GM12891 (cell line): Measurements from ENCODE around the gene ZMYND11.
A peak's percentile ranks its signal among the peaks of the same experiment; 100 is the strongest.

Source experiments
- DNase-seq: peaks from one replicate; pipeline ENCODE4 v3.0.0; 2011; ENCODE audit warnings: low spot score; ENCODE audit not compliant: insufficient read length
- FAIRE-seq: peaks from 2 replicates; lab custom pipeline; 2011; peaks lifted over from hg19 to GRCh38; lab: Jason Lieb, UNC
- PAX5 ChIP-seq: IDR thresholded peaks from 2 replicates; pipeline ENCODE4 v1.6.1; 2011; ENCODE audit warnings: low read length, moderate library complexity, mild to moderate bottlenecking; ENCODE audit not compliant: insufficient read depth, severe bottlenecking
- POLR2A ChIP-seq: IDR thresholded peaks from 2 replicates; pipeline ENCODE4 v1.6.1; 2011; ENCODE audit warnings: low read depth, low read length, control low read depth
- POLR2AphosphoS5 ChIP-seq: IDR thresholded peaks from 2 replicates; pipeline ENCODE4 v1.6.1; 2011; ENCODE audit warnings: low read depth, low read length, control low read depth
- POU2F2 ChIP-seq: IDR thresholded peaks from 2 replicates; pipeline ENCODE4 v1.6.1; 2011; ENCODE audit warnings: low read depth, mild to moderate bottlenecking, control low read depth, low read length, moderate library complexity
- SPI1 ChIP-seq: IDR thresholded peaks from 2 replicates; pipeline ENCODE4 v1.6.1; 2011; ENCODE audit warnings: low read depth, low read length, control low read depth
- TAF1 ChIP-seq: IDR thresholded peaks from 2 replicates; pipeline ENCODE4 v1.6.1; 2011; ENCODE audit warnings: low read depth, low read length, control low read depth

ZMYND11 gene

GRCh38 chr10:266974-267425, 131.7 kb downstream of the ZMYND11 start:
- FAIRE-seq = no peak
- no peak for DNase-seq
- TF ChIP-seq POLR2AphosphoS5 (no peak), PAX5 (no peak), TAF1 (no peak), SPI1 (no peak), POLR2A (no peak), POU2F2 (no peak)

GRCh38 chr10:267705-268104, 132.4 kb downstream of the ZMYND11 start:
- TF ChIP-seq POLR2A (no peak), POU2F2 (no peak), SPI1 (no peak)
- no peak for FAIRE-seq
- DNase-seq = no peak

- FAIRE-seq = no peak
- no peak for DNase-seq
- TF ChIP-seq POLR2A = no peak
- TF ChIP-seq POU2F2 = no peak
- TF ChIP-seq SPI1 = no peak
- TF ChIP-seq PAX5 = no peak
- no peak for TF ChIP-seq POLR2AphosphoS5
- no peak for TF ChIP-seq TAF1
These were observed 134.3 kb downstream of the ZMYND11 start for GRCh38 chr10:269440-270074.

GRCh38 chr10:271201-271600, 135.9 kb downstream of the ZMYND11 start:
- TF ChIP-seq POLR2AphosphoS5 (no peak), POLR2A (no peak), TAF1 (no peak), PAX5 (no peak), POU2F2 (no peak), SPI1 (no peak)
- DNase-seq (no peak), FAIRE-seq (no peak)

GRCh38 chr10:271722-272121, 136.5 kb downstream of the ZMYND11 start:
- DNase-seq = no peak
- FAIRE-seq = no peak
- TF ChIP-seq POLR2A (no peak), SPI1 (no peak), POU2F2 (no peak), POLR2AphosphoS5 (no peak), TAF1 (no peak), PAX5 (no peak)

- DNase-seq = no peak
- TF ChIP-seq TAF1 = no peak
- TF ChIP-seq POU2F2 = no peak
- no peak for TF ChIP-seq POLR2AphosphoS5
- TF ChIP-seq POLR2A = no peak
- no peak for TF ChIP-seq PAX5
- no peak for TF ChIP-seq SPI1
- FAIRE-seq = no peak
These were observed 137.8 kb downstream of the ZMYND11 start for GRCh38 chr10:273088-273487.

GRCh38 chr10:274866-275265, 139.6 kb downstream of the ZMYND11 start:
- TF ChIP-seq POU2F2 (no peak), POLR2AphosphoS5 (no peak), PAX5 (no peak), SPI1 (no peak), POLR2A (no peak), TAF1 (no peak)
- peak; percentile 26 for FAIRE-seq
- DNase-seq = no peak

GRCh38 chr10:275680-276079, 140.4 kb downstream of the ZMYND11 start:
- DNase-seq (no peak), FAIRE-seq (no peak)
- no peak for TF ChIP-seq SPI1
- no peak for TF ChIP-seq POLR2A
- TF ChIP-seq PAX5 = no peak
- TF ChIP-seq TAF1 = no peak
- no peak for TF ChIP-seq POLR2AphosphoS5
- TF ChIP-seq POU2F2 = no peak

- no peak for FAIRE-seq
- no peak for TF ChIP-seq POU2F2
- no peak for TF ChIP-seq SPI1
- no peak for TF ChIP-seq PAX5
- TF ChIP-seq TAF1 = no peak
- no peak for TF ChIP-seq POLR2A
- TF ChIP-seq POLR2AphosphoS5 = no peak
- no peak for DNase-seq
These were observed 142.7 kb downstream of the ZMYND11 start for GRCh38 chr10:277963-278362.

GRCh38 chr10:278707-279106, 143.5 kb downstream of the ZMYND11 start:
- DNase-seq = no peak
- no peak for FAIRE-seq
- no peak for TF ChIP-seq TAF1
- no peak for TF ChIP-seq PAX5
- TF ChIP-seq POU2F2 = no peak
- no peak for TF ChIP-seq SPI1
- no peak for TF ChIP-seq POLR2A
- no peak for TF ChIP-seq POLR2AphosphoS5
